ENCODE measurements around the gene VAMP1. TPM values are rescaled to one million over a fixed set of nuclear protein-coding genes. Genes with fewer than 3 reads are reported as not detected.
A peak's percentile ranks its signal among the peaks of the same experiment; 100 is the strongest.

The VAMP1 gene
- total and polyA plus RNA-seq, 9 of the 15 experiments (the other 6 are each of a cell fraction or from before 2014, with no cell fraction given): 0.76 to 13.2 (median 4.2) TPM

GRCh38 chr12:6423267-6424007 lies 47.0 kb downstream of the VAMP1 start (continued):
- 0 out of 2 replicates have a peak, but pooled peaks have one; percentile 14 for TF ChIP-seq KLF16 (IDR thresholded peaks at IDR 0.05)
- peak; percentile 90 for TF ChIP-seq REST (IDR thresholded peaks at IDR 0.05; ENCODE audit: borderline replicate concordance)
- no peak for TF ChIP-seq REST (CRISPR knock-in tag; IDR thresholded peaks at IDR 0.05; ENCODE audit: low read depth)
- peak; percentile 82 for TF ChIP-seq MYC (IDR thresholded peaks at IDR 0.05; ENCODE audit: low read depth, low read length)
- TF ChIP-seq MYC (CRISPR knock-in tag; IDR thresholded peaks at IDR 0.05; ENCODE audit: borderline replicate concordance, low read depth): no peak
- TF ChIP-seq ZNF436 (CRISPR knock-in tag; IDR thresholded peaks at IDR 0.05): no peak
- no peak for TF ChIP-seq FUS (optimal IDR thresholded peaks at IDR 0.05; ENCODE audit: low read depth, low read length)
- no peak for TF ChIP-seq ZNF134 (CRISPR knock-in tag; conservative IDR thresholded peaks at IDR 0.05)
- peak; percentile 51 for TF ChIP-seq ZNF146 (CRISPR knock-in tag; IDR thresholded peaks at IDR 0.05; ENCODE audit: unreplicated experiment)
- no peak for TF ChIP-seq DIDO1 (tag; IDR thresholded peaks at IDR 0.05; ENCODE audit: low read depth)
- peak in 1 of 2 experiments; percentile 39; a peak in 2 of 4 replicates for TF ChIP-seq NRF1 (conservative IDR thresholded peaks at IDR 0.05 in 1 of 2, IDR thresholded peaks at IDR 0.05 in 1 of 2)
- peak; percentile 67 for TF ChIP-seq USF2 (CRISPR knock-in tag; IDR thresholded peaks at IDR 0.05)
